NCI-H2081 (cell line): Measurements from ENCODE around the gene CALCOCO2.
A peak's percentile ranks its signal among the peaks of the same experiment; 100 is the strongest.

ENCODE experiments used
- DNase-seq, 2 experiments: peaks; one replicate each; lab custom pipeline; 2025; lab: John Stamatoyannopoulos, UW

CALCOCO2 gene

DNA sequence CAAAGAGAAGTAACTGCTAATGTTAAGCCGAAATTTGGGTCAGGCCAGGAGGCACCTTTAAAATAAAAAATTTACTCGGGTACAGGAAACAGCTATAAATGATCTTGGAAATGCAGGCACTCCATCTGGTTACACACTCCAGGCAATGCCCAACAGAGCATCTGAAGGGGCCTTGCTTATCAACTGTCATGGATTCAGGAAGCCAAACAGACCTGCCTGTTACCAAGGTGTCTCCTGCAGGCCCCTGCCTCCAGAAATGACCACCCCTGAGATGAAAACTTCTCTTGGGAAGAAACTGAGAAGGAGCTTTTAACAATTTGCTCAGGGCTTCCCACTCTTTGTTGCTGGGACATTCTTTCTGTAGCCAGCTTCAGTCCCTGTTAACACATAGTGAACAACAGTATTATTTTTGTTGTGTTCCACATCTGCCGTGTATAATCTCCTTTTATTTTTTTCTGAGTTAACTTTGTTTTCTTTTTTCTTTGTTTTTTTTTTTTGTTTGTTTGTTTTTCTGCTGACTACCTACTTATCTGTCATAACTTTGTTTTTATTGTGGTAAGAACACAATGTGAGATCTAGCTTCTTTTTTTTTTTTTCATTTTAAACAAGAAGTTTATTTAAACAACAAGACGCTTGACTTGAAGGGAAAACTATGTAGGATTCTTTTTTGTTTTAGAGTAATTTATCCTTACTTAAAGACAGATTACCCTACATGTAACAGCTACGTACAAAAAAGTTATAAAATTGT is 43.0 kb downstream of the CALCOCO2 start:
- DNase-seq, result no peak

DNA sequence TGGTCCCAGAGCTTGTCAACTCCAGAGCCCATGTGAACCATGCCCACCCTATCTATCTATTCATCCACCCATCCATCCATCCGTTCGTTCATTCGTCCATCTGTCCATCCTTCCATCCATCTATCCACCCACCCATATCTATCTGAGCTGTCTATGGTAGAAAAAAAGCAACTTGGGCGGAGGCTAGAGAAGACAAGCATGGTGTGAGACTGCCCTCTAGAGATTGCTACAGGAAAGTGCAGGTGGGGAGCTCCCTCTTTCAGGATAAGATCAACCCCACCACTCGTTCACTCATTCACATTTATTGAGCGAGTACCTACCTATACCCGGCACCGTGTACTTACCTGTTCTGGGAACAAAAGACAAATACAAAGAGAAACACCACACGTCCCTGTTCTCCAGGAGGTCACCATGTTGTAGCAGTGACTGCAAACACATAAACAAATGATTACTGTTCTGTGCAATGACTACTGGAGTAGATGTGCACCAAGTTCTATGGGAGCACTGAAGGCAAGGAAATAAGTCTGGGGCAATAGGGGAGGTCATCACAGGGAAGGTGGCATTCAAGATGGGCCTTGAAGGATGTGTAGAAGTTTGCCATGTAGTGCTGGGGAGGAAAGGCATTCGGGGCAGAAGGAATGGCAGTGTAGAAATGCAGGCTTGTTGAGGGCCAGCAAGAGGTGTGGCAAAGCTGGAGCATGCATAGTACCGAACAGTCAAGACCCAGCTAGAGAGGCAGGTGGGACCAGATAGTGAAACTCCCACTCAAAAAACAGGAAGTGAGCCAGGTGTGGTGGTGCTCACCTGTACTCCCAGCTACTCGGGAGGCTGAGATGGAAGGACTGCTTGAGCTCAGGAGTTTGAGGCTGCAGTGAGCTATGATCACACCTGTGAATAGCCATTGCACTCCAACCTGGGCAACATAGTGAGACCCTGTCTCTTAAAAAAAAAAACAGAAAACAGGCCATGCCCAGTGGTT is 48.4 kb downstream of the CALCOCO2 start:
- peak; percentile 66 to 76 for DNase-seq

DNA sequence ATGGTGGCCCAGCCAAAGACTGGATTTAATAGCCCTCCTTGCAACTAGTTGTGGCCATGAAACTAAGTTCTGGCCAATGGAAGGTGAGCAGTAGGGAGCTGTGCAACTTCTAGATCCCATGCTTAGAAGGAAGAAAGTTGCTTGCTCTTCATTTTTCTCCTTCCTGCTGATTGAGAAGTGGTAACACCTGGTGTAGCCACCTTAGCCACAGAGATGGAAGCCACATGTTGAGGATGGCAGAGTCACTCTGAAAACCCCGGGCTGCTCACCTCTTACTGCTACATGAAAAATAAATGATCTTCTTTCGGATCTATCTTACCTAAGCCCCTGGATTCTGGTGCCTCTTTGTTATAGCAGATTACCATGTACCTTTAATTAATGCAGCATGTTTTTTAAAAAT is 51.4 kb downstream of the CALCOCO2 start:
- no peak for DNase-seq

DNA sequence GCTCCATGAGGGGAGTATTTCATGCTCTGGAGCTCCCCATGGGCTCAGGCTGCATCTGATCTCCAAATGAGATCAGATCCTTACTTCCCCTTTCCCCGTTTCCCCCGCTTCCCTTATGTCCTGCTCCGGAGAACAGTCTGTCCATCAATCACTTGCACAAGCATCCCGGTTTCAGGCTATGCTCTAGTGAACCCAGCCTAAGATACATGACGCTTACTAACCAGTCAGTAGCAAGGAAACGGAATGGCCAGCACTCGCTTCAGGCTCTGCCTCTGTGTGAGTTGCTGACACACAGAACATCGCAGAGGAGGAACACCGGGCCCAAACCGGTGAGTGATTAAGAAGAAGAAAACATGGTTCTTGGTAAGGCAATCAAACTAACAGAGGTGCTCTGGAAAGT is 52.3 kb downstream of the CALCOCO2 start:
- DNase-seq, result no peak

DNA sequence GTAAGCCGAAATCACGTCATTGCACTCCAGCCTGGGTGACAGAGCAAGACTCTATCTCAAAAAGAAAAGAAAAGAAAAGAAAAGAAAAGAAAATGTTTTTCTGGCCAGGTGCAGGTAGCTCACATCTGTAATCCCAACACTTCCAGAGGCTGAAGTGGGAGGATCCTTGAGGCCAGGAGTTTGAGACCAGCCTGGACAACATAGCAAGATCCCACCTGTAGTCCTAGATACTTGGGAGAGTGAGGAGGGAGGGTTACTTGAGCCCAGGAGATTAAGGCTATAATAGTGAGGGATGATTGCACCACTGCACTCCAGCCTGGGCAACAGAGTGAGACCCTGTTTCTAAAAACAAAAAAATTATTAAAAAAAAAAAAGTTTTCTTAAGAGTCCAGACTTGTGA is 59.3 kb downstream of the CALCOCO2 start:
- DNase-seq, result no peak

DNA sequence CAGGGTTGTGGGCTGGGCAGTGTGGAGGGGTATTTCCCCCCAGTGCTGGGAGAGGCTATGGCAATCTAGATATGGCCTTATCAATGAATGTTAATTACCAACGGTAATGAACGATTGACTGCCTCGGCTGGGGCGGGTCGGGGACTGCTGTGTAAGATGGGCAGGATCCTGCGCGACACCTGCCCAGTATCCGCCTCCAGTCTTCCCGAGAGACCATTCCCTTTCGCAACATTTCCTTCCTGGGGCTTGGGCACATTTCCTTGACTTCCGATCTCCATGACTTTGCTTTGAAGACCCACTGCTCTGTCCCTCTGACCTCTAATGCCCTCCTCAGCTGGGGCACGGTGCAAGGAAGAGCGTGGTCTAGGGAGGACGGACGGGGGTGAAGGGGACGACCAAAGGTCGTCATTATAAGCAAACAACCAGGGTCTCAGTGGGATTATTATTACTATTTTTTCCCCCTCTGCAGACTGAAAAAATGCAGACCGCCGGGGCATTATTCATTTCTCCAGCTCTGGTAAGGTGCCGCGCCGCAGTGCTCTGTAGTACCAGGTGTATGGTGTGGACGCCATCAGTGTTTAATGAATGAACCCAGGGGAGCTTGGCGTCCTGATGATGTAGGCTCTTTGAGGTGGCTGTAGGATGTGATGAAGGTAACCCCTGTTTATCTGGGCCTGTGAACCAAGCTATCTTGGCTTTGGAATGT is 62.3 kb downstream of the CALCOCO2 start:
- DNase-seq, result peak in 1 of 2 experiments; percentile 19

DNA sequence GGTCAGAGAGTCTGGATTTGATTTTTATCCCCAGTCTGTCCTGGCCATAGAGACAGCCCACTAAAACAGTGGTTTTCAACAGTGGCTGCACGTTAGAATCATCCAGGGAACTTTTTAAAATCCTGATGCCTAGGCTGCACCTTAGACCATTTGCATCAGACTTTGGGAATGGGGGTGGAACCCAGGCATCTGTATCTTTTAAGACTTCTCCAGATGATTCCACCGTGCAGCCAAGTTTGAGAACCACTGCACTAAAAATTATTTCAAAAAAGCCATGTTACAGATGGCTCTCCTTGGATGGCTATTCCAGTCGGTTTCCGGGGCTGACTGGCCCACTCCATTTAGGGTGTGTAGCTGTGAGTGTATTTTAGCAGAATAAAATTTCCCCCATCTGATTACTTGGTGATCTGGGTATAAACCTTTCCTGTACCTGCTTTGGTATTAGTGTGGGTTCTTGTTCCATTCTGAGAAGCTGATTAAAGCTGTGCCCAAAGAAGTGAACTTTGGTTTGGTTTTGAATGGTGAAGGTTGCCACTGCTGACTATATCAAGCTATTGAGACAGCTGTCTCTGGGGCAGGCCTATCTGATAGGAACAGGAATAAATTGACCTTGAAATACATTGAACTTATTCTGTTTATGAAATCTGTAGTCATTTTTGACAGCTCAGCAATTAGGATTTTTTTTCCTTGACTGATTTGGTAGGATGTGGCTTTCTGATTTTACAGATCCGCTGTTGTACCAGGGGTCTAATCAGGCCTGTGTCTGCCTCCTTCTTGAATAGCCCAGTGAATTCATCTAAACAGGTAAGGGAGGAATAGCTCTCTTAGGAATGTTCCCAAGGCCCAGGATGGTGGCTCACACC is 63.0 kb downstream of the CALCOCO2 start:
- DNase-seq, result no peak

DNA sequence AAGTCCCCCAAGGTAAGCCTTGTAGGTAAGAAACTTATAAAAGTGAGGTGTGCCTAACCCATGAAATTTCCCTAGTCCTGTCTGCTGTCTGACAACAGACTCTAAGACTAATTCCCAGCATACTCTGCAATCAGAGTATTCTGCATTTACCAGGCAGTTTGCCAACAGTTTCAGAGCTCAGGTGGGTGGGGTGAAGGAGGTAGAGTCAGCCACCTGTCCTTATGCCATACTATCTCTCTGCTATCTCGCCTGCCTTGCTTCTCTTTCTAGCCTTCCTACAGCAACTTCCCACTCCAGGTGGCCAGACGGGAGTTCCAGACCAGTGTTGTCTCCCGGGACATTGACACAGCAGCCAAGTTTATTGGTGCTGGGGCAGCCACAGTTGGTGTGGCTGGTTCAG is 64.1 kb downstream of the CALCOCO2 start:
- DNase-seq, result peak in 1 of 2 experiments; percentile 33

DNA sequence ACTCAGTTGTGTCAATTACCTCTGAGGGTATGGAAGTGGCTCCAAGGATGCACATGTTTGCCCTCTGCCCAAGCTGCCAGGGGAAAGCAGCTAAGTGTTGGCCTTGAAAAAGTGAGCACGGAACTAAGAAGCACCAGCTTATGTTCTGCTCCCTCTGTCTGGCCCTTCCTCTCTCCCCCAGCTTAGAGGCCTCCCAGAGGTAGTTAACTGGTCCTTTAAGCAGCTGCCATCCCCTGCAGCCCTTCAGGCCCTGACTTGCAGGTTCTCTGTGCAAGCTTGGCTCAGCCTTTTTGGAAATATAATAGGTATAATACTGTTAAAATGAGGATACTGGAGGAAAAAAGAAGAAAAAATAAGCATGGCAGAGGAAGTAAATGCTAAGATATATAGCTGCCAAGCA is 70.4 kb downstream of the CALCOCO2 start:
- DNase-seq, result no peak

DNA sequence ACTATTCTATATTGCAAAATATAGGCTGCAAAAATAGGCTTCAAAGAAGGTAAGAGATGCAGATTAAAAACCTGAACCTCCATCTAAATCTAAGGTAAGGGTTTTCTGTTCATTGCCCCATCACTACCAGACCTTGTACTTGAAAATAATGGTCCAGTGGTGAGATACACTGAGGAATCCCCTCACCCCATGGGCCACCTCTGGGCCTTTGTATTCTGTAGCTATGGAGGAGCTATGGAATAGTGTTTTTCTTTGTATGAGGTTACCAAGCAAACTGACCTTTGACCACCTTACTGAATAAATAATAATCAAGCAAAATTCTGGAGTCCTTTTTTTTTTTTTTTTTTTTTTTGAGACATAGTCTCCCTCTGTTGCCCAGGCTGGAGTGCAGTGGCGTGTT is 72.6 kb downstream of the CALCOCO2 start:
- no peak for DNase-seq

DNA sequence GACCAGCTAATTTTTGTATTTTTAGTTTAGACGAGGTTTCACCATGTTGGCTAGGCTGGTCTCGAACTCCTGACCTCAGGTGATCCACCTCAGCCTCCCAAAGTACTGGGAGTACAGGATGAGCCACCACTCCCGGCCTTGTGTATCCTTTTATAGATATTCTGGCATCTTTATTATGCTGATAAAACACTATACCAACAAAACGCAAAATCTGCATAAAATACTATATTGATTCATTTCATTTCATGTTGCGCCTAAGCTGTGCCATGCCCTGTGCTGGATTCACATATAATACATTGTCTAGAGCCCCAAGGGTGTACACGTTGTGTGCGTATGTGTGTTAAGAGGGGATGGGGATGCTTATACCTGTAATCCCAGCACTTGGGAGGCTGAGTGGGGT is 73.6 kb downstream of the CALCOCO2 start:
- DNase-seq, result no peak

DNA sequence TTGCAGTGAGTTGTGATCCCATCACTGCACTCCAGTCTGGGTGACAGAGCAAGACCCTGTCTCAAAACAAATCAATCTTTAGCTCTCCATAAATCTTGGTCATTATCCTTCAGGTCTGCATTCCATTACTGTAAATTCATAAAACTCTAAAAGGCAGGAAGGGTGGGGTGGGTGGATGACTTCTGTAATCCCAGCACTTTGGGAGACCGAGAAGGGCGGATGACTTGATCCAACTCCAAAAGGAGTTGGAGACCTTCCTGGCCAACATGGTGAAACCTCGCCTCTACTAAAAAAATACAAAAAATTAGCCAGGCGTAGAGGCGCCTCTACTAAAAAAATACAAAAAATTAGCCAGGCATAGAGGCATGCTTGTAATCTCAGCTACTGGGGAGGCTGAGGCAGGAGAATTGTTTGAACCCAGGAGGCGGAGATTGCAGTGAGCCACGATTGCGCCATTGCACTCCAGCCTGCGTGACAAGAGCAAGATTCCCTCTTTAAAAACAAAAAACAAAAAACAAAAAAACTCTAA is 75.2 kb downstream of the CALCOCO2 start:
- DNase-seq, result no peak

DNA sequence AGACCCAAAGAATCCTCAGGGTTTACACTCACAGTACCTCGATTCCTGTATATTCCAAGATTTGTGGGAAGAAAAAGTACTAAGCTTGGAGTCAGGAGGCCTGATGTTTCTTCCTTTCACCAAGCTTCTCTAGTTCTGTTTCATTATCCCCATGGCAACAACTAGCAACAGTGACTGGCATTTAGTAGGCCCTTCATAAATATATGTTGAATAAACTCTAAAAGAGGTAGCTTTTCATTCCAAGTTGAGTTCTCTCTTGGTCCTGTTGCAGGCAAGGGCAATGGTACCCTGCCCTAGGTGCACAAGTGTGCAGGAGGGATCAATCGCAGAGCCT is 76.8 kb downstream of the CALCOCO2 start:
- peak in 1 of 2 experiments; percentile 57 for DNase-seq

DNA sequence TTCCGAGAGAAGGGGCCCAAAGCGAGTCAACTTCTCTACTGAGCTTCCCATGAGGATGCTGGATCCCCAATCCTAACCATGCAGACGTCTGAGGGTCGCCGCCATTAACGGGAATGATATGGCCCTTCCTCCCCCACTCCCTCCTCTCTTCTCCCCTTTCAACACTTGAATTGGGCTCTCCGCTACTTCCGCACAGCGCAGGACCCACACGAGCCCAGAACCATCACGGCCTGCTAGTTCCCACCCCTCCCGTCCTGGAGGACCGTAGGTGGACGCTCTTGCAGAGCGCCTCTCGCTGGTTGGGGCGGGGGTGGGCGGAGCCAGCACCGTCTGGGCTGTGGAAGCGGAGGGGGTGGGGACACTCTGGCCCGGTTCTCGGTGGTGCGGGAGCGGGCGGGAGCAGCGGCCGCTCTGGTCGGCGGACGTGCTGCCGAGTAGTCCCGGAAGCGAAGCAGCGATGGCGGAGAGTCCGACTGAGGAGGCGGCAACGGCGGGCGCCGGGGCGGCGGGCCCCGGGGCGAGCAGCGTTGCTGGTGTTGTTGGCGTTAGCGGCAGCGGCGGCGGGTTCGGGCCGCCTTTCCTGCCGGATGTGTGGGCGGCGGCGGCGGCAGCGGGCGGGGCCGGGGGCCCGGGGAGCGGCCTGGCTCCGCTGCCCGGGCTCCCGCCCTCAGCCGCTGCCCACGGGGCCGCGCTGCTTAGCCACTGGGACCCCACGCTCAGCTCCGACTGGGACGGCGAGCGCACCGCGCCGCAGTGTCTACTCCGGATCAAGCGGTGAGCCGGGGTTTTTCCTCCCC is 77.4 kb downstream of the CALCOCO2 start, which contains the start of gene UBE2Z:
UBE2Z (plus strand) TSS at position 361 of the 797 bp plus-strand sequence; CDS start at position 458, 97 bp downstream.
- DNase-seq, result peak; percentile 93 to 96

DNA sequence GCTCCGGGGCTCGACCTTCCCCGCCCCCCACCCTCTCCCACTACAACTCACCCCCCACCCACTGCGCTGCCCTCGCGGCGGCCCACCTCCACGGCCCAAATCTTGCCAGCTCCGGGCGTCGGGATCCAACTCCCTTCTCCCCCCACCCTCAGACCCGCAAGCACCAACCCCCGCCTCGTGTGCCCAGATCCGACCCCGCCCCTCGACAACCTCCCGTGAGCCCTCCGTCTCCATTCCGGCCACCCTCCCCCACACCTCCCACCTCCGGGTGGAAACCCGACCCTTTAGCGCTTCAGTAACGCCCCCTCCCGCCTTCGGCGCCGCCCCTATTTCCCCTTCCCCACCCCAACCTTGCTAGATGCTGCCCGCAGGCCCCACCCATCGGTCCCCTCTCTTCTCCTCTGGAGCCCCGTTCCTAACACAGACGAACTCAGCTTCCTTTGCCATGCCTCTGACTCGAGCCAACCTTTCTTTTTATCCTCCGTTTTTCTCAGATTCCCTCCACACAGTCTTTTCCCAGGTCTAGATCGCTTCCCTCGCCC is 78.1 kb downstream of the CALCOCO2 start:
- peak; percentile 87 to 88 for DNase-seq

DNA sequence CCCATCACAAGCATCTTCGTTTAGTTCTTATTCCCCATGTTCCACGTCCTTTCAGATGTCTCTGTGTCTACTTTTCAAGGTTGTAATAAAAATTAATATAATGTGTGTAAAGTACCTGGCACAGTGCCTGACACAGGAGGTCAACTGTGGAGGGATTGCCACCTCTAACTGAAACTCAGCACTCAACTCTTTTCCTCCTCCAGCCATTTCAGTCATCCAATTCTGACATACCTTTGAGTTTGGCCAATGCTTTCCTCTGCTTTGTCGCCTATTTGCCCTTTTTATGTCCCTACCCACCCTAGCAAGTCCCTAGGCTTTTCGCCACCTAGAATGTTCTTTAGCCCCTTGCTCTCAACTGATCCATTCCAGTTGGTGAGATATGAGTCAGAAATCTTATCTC is 78.9 kb downstream of the CALCOCO2 start:
- no peak for DNase-seq

DNA sequence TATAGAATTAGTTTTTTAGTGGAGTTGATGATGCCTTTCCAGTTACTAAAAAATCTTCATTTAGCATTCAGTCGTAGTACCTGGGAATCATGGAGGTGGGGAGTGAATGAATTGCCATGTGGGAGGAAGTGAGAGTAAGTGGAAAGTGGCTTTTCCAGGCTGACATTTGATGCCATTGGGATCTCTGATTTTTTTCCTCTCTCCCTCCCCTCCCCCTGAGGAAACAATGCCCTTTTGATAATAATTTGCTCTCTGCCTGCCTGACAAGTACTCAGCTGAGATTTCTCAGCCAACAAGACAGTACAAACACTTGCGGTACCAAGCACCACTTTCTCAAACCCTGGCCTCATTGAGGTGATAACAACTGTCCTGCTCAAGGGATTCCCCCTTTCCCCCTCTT is 79.5 kb downstream of the CALCOCO2 start:
- DNase-seq, result no peak

DNA sequence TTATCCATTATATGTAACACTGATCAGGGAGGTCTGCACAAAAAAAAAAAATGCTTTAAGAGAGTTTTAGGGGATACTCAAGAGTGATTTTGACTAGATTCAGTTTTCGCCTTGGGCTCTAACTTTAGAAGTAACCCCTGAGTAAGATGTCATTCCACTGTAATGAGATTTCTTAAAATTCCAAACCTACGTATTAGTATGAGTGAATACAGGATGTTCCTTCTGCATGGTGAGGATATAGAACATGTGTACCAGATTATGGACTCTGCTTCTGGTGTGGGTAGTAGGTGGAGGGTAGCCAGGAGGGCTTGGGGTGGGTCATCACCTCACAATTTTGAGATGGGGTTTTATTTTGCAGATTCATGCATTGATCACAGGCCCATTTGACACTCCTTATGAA is 81.6 kb downstream of the CALCOCO2 start:
- no peak for DNase-seq
